Gastrocnemius medialis (tissue), 4 donors: Measurements from ENCODE around the gene ST7L.

ENCODE experiments used
- POLR2A ChIP-seq, 2 donors: fragments of 450-650 bp; IDR thresholded peaks; one replicate each; pipeline ENCODE4 v1.6.1; 2017; ENCODE audit warnings: antibody characterized with exemption in 2 of 2, mild to moderate bottlenecking in 2 of 2, moderate library complexity in 2 of 2
- TF ChIP-seq, protein P1 (sequence below), 5 experiments: fragments of 450-650 bp in 3 of 5; fragments of 200-600 bp in 2 of 5; sonication (generic) in 2 of 5; IDR thresholded peaks in 4 of 5; conservative IDR thresholded peaks in 1 of 5; 1 replicate in 4 of 5; 2 replicates in 1 of 5; pipeline ENCODE4 v1.5.1; 2016 to 2019; ENCODE audit warnings: antibody characterized with exemption in 5 of 5, mild to moderate bottlenecking in 3 of 5, moderate library complexity in 3 of 5

DNA sequence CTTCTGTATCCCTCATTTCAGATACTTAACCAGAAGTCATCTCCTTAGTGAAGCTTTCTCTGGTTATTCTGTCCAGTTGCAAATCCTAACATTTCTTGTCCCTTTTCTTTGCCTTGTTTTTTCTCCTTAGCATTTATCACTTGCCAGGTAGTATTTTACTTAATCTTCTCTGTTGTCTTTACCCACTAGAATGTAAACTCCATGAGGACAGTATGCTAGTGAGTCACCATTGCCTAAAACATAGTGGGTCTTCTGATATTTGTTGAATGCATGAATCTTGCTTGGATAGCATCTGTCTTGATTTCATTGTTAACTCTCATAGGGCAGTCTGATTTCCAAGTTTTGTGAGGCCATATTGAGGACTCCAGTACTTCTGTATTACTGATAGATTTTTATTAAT lies 10.3 kb upstream of the ST7L start:
- TF ChIP-seq, protein P1, sequence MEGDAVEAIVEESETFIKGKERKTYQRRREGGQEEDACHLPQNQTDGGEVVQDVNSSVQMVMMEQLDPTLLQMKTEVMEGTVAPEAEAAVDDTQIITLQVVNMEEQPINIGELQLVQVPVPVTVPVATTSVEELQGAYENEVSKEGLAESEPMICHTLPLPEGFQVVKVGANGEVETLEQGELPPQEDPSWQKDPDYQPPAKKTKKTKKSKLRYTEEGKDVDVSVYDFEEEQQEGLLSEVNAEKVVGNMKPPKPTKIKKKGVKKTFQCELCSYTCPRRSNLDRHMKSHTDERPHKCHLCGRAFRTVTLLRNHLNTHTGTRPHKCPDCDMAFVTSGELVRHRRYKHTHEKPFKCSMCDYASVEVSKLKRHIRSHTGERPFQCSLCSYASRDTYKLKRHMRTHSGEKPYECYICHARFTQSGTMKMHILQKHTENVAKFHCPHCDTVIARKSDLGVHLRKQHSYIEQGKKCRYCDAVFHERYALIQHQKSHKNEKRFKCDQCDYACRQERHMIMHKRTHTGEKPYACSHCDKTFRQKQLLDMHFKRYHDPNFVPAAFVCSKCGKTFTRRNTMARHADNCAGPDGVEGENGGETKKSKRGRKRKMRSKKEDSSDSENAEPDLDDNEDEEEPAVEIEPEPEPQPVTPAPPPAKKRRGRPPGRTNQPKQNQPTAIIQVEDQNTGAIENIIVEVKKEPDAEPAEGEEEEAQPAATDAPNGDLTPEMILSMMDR (IDR thresholded peaks at IDR 0.05 in 4 of 5, conservative IDR thresholded peaks at IDR 0.05 in 1 of 5): no peak
- TF ChIP-seq POLR2A (IDR thresholded peaks at IDR 0.05): no peak
